Ascending aorta (tissue), 2 donors: ENCODE measurements around the gene TECPR2. TPM values are rescaled to one million over a fixed set of nuclear protein-coding genes. Genes with fewer than 3 reads are reported as not detected.

Source experiments
- DNase-seq, 2 donors: peaks; one replicate each; pipeline ENCODE4 v3.0.0-alpha.2; 2019; ENCODE audit warnings: low spot score in 2 of 2
- H3K27ac ChIP-seq, 2 donors: fragments of 200-600 bp; sonication (generic); one replicate each; pipeline ENCODE4 v1.5.1; 2016 to 2017; ENCODE audit warnings: mild to moderate bottlenecking in 1 of 2
- H3K27me3 ChIP-seq: fragments of 200-600 bp; sonication (generic); one replicate; pipeline ENCODE4 v1.5.1; 2017
- H3K36me3 ChIP-seq, 2 donors: fragments of 200-600 bp; sonication (generic); one replicate each; pipeline ENCODE4 v1.5.1; 2016
- H3K4me1 ChIP-seq, 2 donors: fragments of 200-600 bp; sonication (generic); one replicate each; pipeline ENCODE4 v1.5.1; 2016 to 2017; ENCODE audit warnings: mild to moderate bottlenecking in 1 of 2
- H3K4me3 ChIP-seq, 2 donors: fragments of 200-600 bp; sonication (generic); one replicate each; pipeline ENCODE4 v1.5.1; 2016 to 2017; ENCODE audit warnings: mild to moderate bottlenecking in 1 of 2
- H3K9me3 ChIP-seq, 2 donors: fragments of 200-600 bp; sonication (generic); one replicate each; pipeline ENCODE4 v1.5.1; 2016
- intact Hi-C: fragments of 100-400 bp; cut with DNase I; formaldehyde crosslinking; loops from one replicate; pipeline ENCODE4 v1.15.1; 2023
- total RNA-seq: library from RNA; depleted of rRNA; stranded (reverse); fragments of >200 nt; gene quantifications from one replicate; pipeline ENCODE4 v1.1.0, GENCODE V29; 2016
- TF ChIP-seq, protein P1 (sequence below), 3 experiments: fragments of 200-600 bp in 2 of 3; fragments of 450-650 bp in 1 of 3; sonication (generic) in 2 of 3; IDR thresholded peaks; one replicate each; pipeline ENCODE4 v1.5.1; 2016 to 2019; ENCODE audit warnings: antibody characterized with exemption in 3 of 3, mild to moderate bottlenecking in 1 of 3, moderate library complexity in 1 of 3

TECPR2 gene
- total RNA-seq, 1 donor from 2014 or later, result 27.0 TPM

DNA sequence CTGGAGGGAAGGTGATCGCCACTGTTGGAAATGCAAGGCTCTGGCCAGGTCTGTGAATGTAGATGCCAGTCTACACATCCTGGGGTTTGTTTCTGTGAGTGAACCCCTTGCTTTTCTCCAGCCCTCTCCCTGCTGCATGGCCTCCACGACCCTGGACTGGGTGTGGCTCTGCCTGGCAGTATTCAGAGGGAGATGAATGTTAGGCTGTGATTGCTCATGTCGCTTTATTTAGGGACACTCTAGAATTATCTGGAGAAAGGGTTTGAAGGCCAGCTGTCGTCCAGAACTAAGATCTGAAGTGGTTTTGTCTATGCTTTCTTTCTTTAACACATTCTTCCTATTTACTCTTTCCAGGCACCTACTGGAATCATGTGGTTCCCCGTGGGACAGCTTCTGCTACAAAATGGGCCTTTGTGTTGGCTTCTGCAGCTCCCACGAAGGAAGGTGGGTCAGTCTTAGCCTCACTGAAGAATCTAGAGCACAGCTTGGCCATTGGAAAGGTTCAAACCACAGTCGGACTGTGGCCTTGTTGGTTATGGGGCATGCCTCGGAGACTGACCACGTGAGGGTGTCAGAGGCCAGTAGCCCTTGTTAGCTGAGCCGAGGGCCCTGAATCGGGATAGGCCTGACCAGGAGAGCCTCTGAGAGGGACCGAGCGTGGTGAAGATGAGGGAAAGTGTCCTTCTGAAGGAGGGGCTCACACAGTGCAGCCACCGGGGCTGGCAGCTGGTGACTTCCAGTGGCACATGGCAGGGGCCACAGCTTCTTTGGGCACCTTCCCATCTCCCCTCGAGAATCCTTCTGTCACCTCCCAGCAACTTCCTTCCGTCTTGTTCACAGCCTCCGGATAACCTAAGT lies 87.7 kb downstream of the TECPR2 start:
- DNase-seq, result no peak
- H3K36me3 ChIP-seq, result peaks cover 74 to 77% of the 10 kb centered on the region in 2 donors
- no peaks in the 10 kb centered on the region for H3K9me3 ChIP-seq
- intact Hi-C loops, result no loop called here
- H3K4me3 ChIP-seq, result no peak overlapping the region
- no peak overlapping the region for H3K27ac ChIP-seq
- no peaks in the 10 kb centered on the region for H3K27me3 ChIP-seq
- TF ChIP-seq, protein P1, sequence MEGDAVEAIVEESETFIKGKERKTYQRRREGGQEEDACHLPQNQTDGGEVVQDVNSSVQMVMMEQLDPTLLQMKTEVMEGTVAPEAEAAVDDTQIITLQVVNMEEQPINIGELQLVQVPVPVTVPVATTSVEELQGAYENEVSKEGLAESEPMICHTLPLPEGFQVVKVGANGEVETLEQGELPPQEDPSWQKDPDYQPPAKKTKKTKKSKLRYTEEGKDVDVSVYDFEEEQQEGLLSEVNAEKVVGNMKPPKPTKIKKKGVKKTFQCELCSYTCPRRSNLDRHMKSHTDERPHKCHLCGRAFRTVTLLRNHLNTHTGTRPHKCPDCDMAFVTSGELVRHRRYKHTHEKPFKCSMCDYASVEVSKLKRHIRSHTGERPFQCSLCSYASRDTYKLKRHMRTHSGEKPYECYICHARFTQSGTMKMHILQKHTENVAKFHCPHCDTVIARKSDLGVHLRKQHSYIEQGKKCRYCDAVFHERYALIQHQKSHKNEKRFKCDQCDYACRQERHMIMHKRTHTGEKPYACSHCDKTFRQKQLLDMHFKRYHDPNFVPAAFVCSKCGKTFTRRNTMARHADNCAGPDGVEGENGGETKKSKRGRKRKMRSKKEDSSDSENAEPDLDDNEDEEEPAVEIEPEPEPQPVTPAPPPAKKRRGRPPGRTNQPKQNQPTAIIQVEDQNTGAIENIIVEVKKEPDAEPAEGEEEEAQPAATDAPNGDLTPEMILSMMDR (IDR thresholded peaks at IDR 0.05), result no peak
- H3K4me1 ChIP-seq, result no peaks in the 10 kb centered on the region

DNA sequence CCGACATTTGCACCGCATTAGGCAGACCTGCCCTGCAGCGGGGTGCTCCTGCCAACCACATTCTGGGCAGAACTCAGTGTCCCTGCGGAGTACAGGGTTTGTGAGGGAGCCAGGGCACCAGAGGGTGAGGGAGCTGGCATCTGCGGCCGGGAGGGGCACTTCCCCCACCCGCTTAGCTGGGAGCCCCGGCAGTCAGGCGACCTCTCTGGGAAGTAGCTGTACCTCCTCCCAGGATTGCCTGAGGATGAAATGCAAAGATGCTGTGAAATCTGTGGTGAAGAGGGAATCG lies 88.3 kb downstream of the TECPR2 start:
- no peak overlapping the region for H3K27ac ChIP-seq
- H3K4me1 ChIP-seq, result no peaks in the 10 kb centered on the region
- H3K27me3 ChIP-seq, result no peaks in the 10 kb centered on the region
- no peaks in the 10 kb centered on the region for H3K9me3 ChIP-seq
- peaks cover 68 to 71% of the 10 kb centered on the region in 2 donors for H3K36me3 ChIP-seq
- TF ChIP-seq, protein P1 (IDR thresholded peaks at IDR 0.05), result no peak
- intact Hi-C loops, result no loop called here
- no peak overlapping the region for H3K4me3 ChIP-seq
- no peak for DNase-seq

DNA sequence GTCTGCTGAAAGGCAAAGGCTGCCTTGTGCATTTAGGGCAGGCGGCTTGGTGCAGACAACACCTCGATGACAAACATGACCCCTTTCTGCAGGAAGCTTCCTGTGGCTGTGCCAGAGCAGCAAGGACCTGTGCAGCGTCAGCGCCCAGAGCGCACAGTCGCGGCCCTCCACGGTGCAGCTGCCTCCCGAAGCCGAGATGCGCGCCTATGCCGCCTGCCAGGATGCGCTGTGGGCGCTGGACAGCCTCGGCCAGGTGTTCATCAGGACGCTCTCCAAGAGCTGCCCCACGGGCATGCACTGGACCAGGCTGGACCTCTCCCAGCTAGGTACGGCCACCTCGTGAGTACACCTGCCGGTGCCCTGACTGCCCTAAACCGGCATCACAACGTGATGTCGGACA lies 89.6 kb downstream of the TECPR2 start:
- Histone ChIP-seq H3K4me1 (no peaks in the 10 kb centered on the region), H3K4me3 (no peak overlapping the region), H3K27me3 (no peaks in the 10 kb centered on the region), H3K27ac (no peak overlapping the region), H3K36me3 (peaks cover 60 to 62% of the 10 kb centered on the region in 2 donors), H3K9me3 (no peaks in the 10 kb centered on the region)
- DNase-seq, result no peak
- TF ChIP-seq, protein P1 (IDR thresholded peaks at IDR 0.05), result no peak
- intact Hi-C loops, result no loop called here

DNA sequence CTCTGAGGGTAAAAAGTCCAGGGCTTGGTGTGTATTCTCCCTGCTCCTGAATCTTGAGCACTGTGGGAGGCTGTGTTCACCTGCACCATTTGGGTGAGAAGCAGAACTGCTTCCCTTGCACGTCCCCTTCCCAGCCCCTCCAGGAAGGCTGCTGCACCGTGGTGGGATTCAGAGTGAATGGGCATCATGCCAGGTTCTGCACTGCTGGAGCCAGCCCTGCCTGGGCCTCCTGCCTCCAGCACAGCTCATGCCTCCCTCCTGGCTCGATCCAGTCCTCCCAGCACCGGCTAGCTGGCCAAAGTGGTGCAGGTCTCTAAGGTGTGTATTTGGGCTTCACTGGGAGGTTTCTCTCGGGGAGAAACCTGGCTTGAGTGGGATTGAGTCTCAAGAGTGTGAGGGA lies 92.0 kb downstream of the TECPR2 start:
- no peaks in the 10 kb centered on the region for H3K9me3 ChIP-seq
- no peak for DNase-seq
- intact Hi-C loops, result no loop called here
- peaks cover 55 to 57% of the 10 kb centered on the region in 2 donors for H3K36me3 ChIP-seq
- TF ChIP-seq, protein P1 (IDR thresholded peaks at IDR 0.05), result no peak
- H3K4me3 ChIP-seq, result no peak overlapping the region
- no peaks in the 10 kb centered on the region for H3K27me3 ChIP-seq
- H3K27ac ChIP-seq, result no peak overlapping the region
- H3K4me1 ChIP-seq, result no peaks in the 10 kb centered on the region

DNA sequence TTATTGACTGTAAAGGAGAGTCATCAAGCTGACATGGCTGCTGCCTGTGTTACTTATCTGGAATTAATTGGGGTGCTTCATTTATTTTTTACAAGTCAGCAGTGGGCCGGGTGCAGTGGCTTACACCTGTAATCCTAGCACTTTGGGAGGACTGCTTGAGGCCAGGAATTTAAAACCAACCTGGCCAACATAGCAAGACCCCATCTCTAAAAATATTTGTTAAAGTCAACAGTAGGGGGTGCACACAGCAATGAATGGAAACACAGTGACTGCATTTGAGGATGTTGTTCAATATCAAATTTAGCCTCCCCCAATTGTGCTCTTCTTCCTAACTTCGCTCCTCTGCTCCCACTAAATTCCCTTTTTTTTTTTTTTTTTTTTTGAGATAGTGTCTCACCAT lies 94.8 kb downstream of the TECPR2 start:
- DNase-seq, result no peak
- no peaks in the 10 kb centered on the region for H3K4me1 ChIP-seq
- no peaks in the 10 kb centered on the region for H3K27me3 ChIP-seq
- peaks cover 31 to 32% of the 10 kb centered on the region in 2 donors for H3K36me3 ChIP-seq
- intact Hi-C loops, result no loop called here
- H3K27ac ChIP-seq, result no peak overlapping the region
- no peak overlapping the region for H3K4me3 ChIP-seq
- H3K9me3 ChIP-seq, result no peaks in the 10 kb centered on the region
- TF ChIP-seq, protein P1 (IDR thresholded peaks at IDR 0.05), result no peak
